IMR-90 (cell line): Measurements from ENCODE around the gene PRKCB.

Source experiments
- BHLHE40 ChIP-seq: fragments of 150-350 bp; IDR thresholded peaks from 2 replicates; pipeline ENCODE4 v1.6.1; 2016; ENCODE audit warnings: mild to moderate bottlenecking, low read depth, low read length
- CEBPB ChIP-seq: IDR thresholded peaks from 2 replicates; pipeline ENCODE4 v1.6.1; 2012; ENCODE audit warnings: low read depth, low read length, improper control_type of control experiment
- FOS ChIP-seq: fragments of 150-350 bp; IDR thresholded peaks from 2 replicates; pipeline ENCODE4 v1.6.1; 2016; ENCODE audit warnings: low read depth, low read length
- MAFK ChIP-seq: IDR thresholded peaks from 2 replicates; pipeline ENCODE4 v1.6.1; 2012; ENCODE audit warnings: low read depth, low read length, improper control_type of control experiment
- MXI1 ChIP-seq: IDR thresholded peaks from 2 replicates; pipeline ENCODE4 v1.6.1; 2012; ENCODE audit warnings: low read depth, mild to moderate bottlenecking, low read length, moderate library complexity, borderline replicate concordance
- POLR2A ChIP-seq: IDR thresholded peaks from 2 replicates; pipeline ENCODE4 v1.6.1; 2012; ENCODE audit warnings: mild to moderate bottlenecking, low read depth, low read length
- RAD21 ChIP-seq: IDR thresholded peaks from 2 replicates; pipeline ENCODE4 v1.6.1; 2012; ENCODE audit warnings: low read length, improper control_type of control experiment
- SMC3 ChIP-seq: fragments of 150-350 bp; IDR thresholded peaks from 2 replicates; pipeline ENCODE4 v1.6.1; 2016; ENCODE audit warnings: low read depth, mild to moderate bottlenecking, antibody characterized with exemption, low read length, moderate library complexity
- TF ChIP-seq, protein P1 (sequence below): fragments of 150-350 bp; IDR thresholded peaks from 2 replicates; pipeline ENCODE4 v1.6.1; 2017; ENCODE audit warnings: mild to moderate bottlenecking, antibody characterized with exemption, low read length, low read depth
- TF ChIP-seq, protein P2 (sequence below): fragments of 150-350 bp; IDR thresholded peaks from 2 replicates; pipeline ENCODE4 v1.6.1; 2016; ENCODE audit warnings: low read depth, mild to moderate bottlenecking, low read length, moderate library complexity, borderline replicate concordance
- TF ChIP-seq, protein P3 (sequence below): conservative IDR thresholded peaks from 2 replicates; pipeline ENCODE4 v1.5.1; 2012; ENCODE audit warnings: mild to moderate bottlenecking, low read depth, low read length, improper control_type of control experiment

DNA sequence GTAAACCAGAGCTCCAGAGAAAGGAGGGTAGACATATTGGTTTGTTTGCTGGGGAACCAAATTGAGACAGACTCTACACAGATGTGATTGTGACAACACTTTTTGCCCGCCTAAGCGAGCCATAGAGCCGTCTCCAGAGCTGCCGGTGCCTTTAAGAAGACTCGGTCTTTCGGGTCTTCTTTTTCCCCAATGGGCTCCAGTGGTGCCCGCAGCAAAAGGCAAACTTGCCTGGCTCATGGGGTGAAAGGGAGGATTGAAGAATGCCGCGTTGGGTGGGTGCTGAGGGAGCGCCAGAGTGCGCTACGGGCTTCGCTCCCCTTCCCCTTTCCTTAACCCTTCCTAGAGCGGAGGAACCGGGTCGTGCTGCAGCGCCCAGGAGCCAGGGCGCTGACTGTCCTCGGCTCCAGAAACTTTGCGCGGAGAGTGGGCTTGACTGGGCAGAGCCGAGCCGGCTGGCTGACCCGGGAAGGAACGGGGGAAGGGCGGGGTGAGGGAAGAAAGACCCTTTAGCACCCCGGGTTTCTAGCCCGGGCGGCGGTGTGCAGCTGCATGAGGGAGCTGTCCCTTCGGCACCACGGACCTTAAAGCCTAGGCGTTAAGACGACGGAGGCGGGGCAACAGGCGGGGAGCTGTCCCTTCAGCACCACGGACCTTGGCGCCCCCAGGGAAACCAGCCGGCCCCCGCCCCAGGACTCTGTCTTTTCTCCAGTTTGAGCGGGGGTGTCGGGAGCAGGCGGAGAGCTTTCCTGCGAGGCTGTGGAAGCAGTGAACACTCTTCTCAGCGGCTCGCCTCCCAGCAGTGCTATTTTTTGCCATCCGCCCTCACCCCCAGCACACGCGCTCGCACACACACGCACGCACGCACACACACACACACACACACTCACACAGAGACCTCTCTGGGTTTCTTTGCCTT is 419.9 kb downstream of the PRKCB start, which contains the start of gene CACNG3:
- TF ChIP-seq, protein P1, sequence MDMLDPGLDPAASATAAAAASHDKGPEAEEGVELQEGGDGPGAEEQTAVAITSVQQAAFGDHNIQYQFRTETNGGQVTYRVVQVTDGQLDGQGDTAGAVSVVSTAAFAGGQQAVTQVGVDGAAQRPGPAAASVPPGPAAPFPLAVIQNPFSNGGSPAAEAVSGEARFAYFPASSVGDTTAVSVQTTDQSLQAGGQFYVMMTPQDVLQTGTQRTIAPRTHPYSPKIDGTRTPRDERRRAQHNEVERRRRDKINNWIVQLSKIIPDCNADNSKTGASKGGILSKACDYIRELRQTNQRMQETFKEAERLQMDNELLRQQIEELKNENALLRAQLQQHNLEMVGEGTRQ, result no peak
- TF ChIP-seq, protein P2, sequence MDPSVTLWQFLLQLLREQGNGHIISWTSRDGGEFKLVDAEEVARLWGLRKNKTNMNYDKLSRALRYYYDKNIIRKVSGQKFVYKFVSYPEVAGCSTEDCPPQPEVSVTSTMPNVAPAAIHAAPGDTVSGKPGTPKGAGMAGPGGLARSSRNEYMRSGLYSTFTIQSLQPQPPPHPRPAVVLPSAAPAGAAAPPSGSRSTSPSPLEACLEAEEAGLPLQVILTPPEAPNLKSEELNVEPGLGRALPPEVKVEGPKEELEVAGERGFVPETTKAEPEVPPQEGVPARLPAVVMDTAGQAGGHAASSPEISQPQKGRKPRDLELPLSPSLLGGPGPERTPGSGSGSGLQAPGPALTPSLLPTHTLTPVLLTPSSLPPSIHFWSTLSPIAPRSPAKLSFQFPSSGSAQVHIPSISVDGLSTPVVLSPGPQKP, result no peak
- TF ChIP-seq, protein P3, sequence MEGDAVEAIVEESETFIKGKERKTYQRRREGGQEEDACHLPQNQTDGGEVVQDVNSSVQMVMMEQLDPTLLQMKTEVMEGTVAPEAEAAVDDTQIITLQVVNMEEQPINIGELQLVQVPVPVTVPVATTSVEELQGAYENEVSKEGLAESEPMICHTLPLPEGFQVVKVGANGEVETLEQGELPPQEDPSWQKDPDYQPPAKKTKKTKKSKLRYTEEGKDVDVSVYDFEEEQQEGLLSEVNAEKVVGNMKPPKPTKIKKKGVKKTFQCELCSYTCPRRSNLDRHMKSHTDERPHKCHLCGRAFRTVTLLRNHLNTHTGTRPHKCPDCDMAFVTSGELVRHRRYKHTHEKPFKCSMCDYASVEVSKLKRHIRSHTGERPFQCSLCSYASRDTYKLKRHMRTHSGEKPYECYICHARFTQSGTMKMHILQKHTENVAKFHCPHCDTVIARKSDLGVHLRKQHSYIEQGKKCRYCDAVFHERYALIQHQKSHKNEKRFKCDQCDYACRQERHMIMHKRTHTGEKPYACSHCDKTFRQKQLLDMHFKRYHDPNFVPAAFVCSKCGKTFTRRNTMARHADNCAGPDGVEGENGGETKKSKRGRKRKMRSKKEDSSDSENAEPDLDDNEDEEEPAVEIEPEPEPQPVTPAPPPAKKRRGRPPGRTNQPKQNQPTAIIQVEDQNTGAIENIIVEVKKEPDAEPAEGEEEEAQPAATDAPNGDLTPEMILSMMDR, result no peak
- no peak for TF ChIP-seq POLR2A
- no peak for TF ChIP-seq MAFK
- no peak for TF ChIP-seq RAD21
- TF ChIP-seq CEBPB, result no peak
- TF ChIP-seq SMC3, result no peak
- no peak for TF ChIP-seq FOS
- no peak for TF ChIP-seq BHLHE40
- no peak; the same call in 1 of the 2 replicates for TF ChIP-seq MXI1
